Smooth muscle cell (in vitro differentiated cells): ENCODE data around the gene RRM2. TPM values are rescaled to one million over a fixed set of nuclear protein-coding genes. Genes with fewer than 3 reads are reported as not detected.

Source experiments
- DNase-seq: peaks from one replicate; lab custom pipeline; 2025; ENCODE audit not compliant: unreplicated experiment; lab: John Stamatoyannopoulos, UW
- H2AFZ ChIP-seq: fragments of 200-600 bp; sonication (generic); 2 replicates; pipeline ENCODE4 v1.6.0; 2016; ENCODE audit warnings: antibody characterized with exemption, low read depth, mild to moderate bottlenecking
- H3F3A ChIP-seq: fragments of 200-600 bp; sonication (generic); 2 replicates; pipeline ENCODE4 v1.6.0; 2017; ENCODE audit warnings: antibody characterized with exemption, low read depth
- H3K27ac ChIP-seq: fragments of 200-600 bp; sonication (generic); 2 replicates; pipeline ENCODE4 v1.5.1; 2016; ENCODE audit warnings: low read depth, mild to moderate bottlenecking
- H3K27me3 ChIP-seq: fragments of 200-600 bp; sonication (generic); 2 replicates; pipeline ENCODE4 v1.6.1; 2016; ENCODE audit warnings: low read depth, mild to moderate bottlenecking
- H3K36me3 ChIP-seq: fragments of 200-600 bp; sonication (generic); 2 replicates; pipeline ENCODE4 v1.5.1; 2016; ENCODE audit warnings: low read depth
- H3K4me1 ChIP-seq: fragments of 200-600 bp; sonication (generic); 2 replicates; pipeline ENCODE4 v1.5.1; 2016; ENCODE audit warnings: low read depth
- H3K4me2 ChIP-seq: fragments of 200-600 bp; sonication (generic); 2 replicates; pipeline ENCODE4 v1.6.0; 2016; ENCODE audit warnings: mild to moderate bottlenecking
- H3K4me3 ChIP-seq: fragments of 200-600 bp; sonication (generic); 2 replicates; pipeline ENCODE4 v1.5.1; 2016; ENCODE audit warnings: mild to moderate bottlenecking
- H3K79me2 ChIP-seq: fragments of 200-600 bp; sonication (generic); 2 replicates; pipeline ENCODE4 v1.6.0; 2016; ENCODE audit warnings: low read depth, mild to moderate bottlenecking
- H3K9ac ChIP-seq: fragments of 200-600 bp; sonication (generic); 2 replicates; pipeline ENCODE4 v1.6.0; 2016; ENCODE audit warnings: low read depth
- H3K9me3 ChIP-seq: fragments of 200-600 bp; sonication (generic); replicated peaks from 2 replicates; pipeline ENCODE4 v1.5.1; 2016; ENCODE audit warnings: low read depth
- H4K20me1 ChIP-seq: fragments of 200-600 bp; sonication (generic); 2 replicates; pipeline ENCODE4 v1.6.0; 2016; ENCODE audit warnings: low read depth
- CTCF ChIP-seq: fragments of 200-600 bp; sonication (generic); IDR thresholded peaks from 2 replicates; pipeline ENCODE4 v1.5.1; 2017; ENCODE audit warnings: borderline replicate concordance, mild to moderate bottlenecking, antibody characterized with exemption; ENCODE audit not compliant: insufficient read depth, poor library complexity, severe bottlenecking
- WGBS: methylation state at CpG from one replicate; pipeline ENCODE4 v1.1.7; 2016; ENCODE audit warnings: low lambda C conversion rate; 5-methylcytosine and 5-hydroxymethylcytosine counted together
- polyA plus RNA-seq: library from polyadenylated mRNA; unstranded; fragments of >200 nt; fragmentation: Nextera tagmentation; extraction: Ambion mirVana; gene quantifications from 2 replicates; pipeline ENCODE4 v1.2.1, GENCODE V29; 2016
- total RNA-seq: library from RNA; depleted of rRNA; stranded (reverse); fragments of >200 nt; gene quantifications from 2 replicates; pipeline ENCODE4 v1.2.3, GENCODE V29; 2014

RRM2 gene
- total and polyA plus RNA-seq, 2 experiments from 2014 or later, result 22.7 to 102 TPM

- no peaks in the 10 kb centered on the region for H3K9me3 ChIP-seq
- H3K36me3 ChIP-seq, result no peaks in the 10 kb centered on the region
- no peak overlapping the region for H3K9ac ChIP-seq
- H3K27me3 ChIP-seq, result peaks cover 14% of the 10 kb centered on the region
- H3K27ac ChIP-seq, result no peak overlapping the region
- H2AFZ ChIP-seq, result no peak overlapping the region
- H3F3A ChIP-seq, result peaks cover 4% of the 10 kb centered on the region
- no peaks in the 10 kb centered on the region for H3K4me1 ChIP-seq
- no peak overlapping the region for H3K4me3 ChIP-seq
- TF ChIP-seq CTCF, result no peak
- WGBS, result 68% methylated on average over 4 of the region's 4 CpGs
- no peak for DNase-seq
- H3K79me2 ChIP-seq, result no peaks in the 10 kb centered on the region
- no peaks in the 10 kb centered on the region for H4K20me1 ChIP-seq
- H3K4me2 ChIP-seq, result no peak overlapping the region
Observed at GRCh38 chr2:10086950-10087349, 35.6 kb upstream of the RRM2 start.

DNA sequence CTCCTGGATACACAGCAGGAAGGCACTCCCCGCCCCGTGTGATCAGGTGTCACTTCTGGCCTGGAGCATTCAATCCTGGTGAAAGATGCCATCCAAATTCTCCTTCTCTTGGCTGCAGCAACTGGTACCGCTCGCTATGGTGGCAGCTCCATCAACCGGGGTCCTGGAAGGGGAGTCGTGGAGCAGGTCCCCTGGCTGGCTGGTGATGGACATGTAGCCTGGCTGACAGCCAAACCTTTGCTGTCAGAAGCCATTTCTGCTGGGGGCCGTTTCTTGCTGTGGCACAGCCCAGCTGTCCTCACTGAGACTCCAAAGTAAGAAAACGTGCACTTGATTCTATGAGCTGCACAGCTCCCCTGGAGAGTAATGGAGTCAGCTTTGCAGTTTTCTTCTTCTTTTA, 35.2 kb upstream of the RRM2 start:
- Histone ChIP-seq H3K4me2 (no peak overlapping the region), H3K4me3 (no peak overlapping the region), H3F3A (peaks cover 4% of the 10 kb centered on the region), H3K4me1 (no peaks in the 10 kb centered on the region), H4K20me1 (no peaks in the 10 kb centered on the region), H3K9me3 (no peaks in the 10 kb centered on the region), H2AFZ (no peak overlapping the region), H3K27ac (no peak overlapping the region), H3K27me3 (peaks cover 14% of the 10 kb centered on the region), H3K79me2 (no peaks in the 10 kb centered on the region), H3K36me3 (no peaks in the 10 kb centered on the region), H3K9ac (no peak overlapping the region)
- TF ChIP-seq CTCF, result no peak
- DNase-seq, result no peak
- WGBS, result 94% methylated on average over 8 of the region's 8 CpGs

DNA sequence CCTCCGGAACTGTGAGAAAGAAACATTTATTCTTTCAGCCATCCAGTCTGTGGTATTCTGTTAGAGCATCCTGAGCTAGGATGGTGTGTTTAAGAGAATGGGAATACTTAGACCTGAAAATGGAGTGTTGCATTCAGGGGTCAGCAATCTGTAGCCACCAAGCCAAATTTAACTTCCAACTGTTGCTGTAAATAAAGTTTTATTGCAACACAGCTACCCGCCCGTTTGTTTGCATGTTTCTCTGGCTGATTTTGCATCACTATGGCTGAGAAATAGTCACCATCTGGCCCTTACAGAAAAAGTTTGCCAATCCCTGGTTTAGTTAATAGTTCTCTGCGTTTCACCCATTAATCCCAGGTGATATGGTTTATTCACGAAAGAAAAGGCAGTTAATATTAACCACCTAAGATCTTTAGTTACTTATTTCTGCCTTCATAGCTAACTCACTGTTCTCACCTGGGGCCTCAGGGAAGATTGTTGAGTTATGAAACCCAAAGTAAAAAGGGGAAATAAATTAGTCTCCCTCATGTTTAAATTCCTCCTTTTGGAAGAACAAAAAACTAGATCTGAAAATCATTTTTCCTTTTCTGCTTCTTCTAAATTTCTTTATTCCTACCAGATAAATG, 32.9 kb upstream of the RRM2 start:
- Histone ChIP-seq H2AFZ (no peak overlapping the region), H3K4me3 (no peak overlapping the region), H3K4me2 (no peak overlapping the region), H3K27ac (no peak overlapping the region), H3K36me3 (no peaks in the 10 kb centered on the region), H3K9me3 (no peaks in the 10 kb centered on the region), H3F3A (no peaks in the 10 kb centered on the region), H3K27me3 (peaks cover 8% of the 10 kb centered on the region), H3K9ac (no peak overlapping the region), H4K20me1 (no peaks in the 10 kb centered on the region), H3K4me1 (peaks cover 4% of the 10 kb centered on the region), H3K79me2 (no peaks in the 10 kb centered on the region)
- WGBS, result 69% methylated on average over 5 of the region's 5 CpGs
- no peak for TF ChIP-seq CTCF
- no peak for DNase-seq
